Stimulated activated CD8-positive, alpha-beta memory T cell treated with anti-CD3 and anti-CD28 coated beads, Interleukin-15, amount 100 ng/mL, for 4 hours (primary cell): ENCODE measurements around the gene SVIL.
"Not testable (repeated sequence)": the region's sequence is repeated elsewhere in the genome, so short reads cannot be mapped to it uniquely, and the experiment has no call there.

Experiments used
- DNase-seq, 2 donors: peaks; one replicate each; pipeline ENCODE4 v3.0.0-alpha.2; 2020; ENCODE audit warnings: low read depth in 2 of 2

Gene SVIL

GRCh38 chr10:29648983-29649268 is 14.2 kb upstream of the SVIL start:
- no peak for DNase-seq

- DNase-seq: no peak
These were observed 13.6 kb upstream of the SVIL start for GRCh38 chr10:29648114-29648982.

GRCh38 chr10:29647478-29647877 is 12.7 kb upstream of the SVIL start:
- no peak for DNase-seq

DNA sequence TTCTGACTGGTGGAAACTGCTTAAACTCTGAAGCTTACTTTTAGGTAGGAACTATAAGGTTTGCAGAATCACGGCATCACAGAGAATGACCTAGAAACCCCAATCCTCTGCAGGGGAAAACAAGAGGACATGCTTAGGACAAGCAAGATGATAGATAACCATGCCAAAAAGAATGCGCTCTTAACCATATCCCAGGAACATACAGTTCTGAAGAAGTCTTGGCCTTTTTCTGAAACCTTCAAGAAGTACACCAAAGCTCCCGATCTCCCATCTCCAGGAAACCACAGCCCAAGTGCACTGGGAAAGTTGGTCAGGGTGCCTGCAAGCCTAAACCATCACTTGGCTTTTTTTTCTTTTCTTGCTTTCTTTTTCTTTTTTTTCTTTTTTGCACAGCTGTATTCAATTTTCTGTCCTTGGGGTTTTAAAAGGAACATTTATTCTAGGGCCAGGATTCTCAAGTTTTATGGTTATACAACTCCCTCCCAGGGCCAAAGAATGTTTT is 12.2 kb upstream of the SVIL start:
- no peak for DNase-seq

DNA sequence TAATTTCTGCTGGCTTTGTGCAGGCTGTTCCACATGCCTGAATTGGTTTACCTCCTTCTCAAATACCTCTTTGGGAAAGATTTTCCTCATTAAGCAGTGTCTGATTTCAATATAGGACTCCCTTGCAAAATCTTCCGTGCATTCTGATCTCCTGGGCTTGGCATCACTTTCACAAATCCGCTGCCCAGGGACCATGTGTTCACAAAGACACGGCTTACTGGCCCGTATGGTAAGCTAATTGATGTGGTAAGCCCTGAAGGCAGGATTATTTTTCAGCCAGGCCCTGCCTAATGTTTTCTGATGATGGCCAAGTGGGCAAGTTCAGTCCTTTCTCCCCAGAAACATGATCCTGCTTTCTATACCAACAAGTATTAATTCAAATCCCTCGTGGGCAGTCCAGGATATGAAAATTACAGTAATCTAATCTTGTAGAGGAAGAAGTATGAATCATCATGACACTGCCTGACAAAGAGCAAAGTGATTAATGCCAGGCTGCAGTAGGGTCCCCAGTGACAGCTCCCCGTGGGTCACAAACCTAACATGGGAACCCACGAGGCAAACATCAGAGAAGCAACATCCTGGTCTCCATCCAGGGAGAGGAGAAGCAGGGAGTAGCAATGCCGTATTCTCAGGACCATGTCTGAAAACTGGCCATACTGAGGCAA is 11.6 kb upstream of the SVIL start:
- no peak for DNase-seq

DNA sequence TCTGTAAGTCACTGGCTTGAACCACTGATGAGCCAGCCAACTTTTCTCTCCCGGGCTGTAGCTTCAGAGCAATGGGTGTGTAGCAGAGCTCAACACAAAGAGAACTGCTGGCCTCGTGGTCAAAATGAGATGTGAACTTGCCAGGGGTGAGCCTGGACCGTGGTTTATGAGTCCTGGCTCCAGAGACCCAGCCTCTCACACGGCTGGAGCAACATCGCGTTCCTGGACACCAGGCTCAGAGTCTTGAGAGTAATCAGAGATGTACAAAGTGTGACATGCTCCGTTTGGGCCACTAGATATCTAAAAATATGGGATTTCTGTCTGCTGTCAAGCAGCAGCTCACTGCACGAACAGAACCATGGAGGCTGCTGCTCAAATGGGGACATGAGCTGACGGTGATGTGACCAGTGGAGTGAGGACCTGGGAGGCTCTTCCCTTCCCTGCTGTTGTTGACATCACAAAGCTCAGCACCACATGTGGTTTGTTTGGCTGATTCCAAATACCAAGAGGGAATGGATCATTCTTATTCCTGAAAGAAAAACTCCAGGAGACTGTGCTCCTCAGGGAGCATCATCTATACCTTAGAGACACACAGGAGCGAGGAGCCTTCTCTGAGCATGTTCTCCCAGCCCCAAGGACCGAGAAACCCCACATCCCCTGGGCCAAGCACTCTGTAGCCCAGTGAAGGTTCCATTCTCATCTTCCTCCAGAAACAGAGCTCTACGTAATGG is 9.2 kb upstream of the SVIL start:
- no peak for DNase-seq

- DNase-seq: no peak
These were observed 8.2 kb upstream of the SVIL start for GRCh38 chr10:29642990-29643389.

DNA sequence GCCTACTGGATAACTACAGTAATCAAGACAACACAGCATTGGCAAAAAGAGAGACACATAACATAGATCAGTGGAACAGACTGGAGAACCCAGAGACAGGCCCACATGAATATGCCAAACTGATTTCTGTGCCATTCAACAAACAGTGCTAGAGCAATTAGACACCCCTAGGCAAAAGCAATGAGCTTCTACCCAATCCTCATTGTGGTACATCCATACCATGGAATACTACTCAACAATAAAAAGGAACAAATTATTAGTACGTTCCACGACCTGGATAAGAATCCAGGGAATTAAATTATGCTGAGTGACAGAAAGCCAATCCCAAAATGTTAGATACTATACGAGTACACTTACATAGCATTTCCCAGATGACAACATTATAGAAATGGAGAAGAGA is 2.8 kb upstream of the SVIL start:
- no peak for DNase-seq

GRCh38 chr10:29636178-29636577 is 1.4 kb upstream of the SVIL start:
- DNase-seq: no peak

DNA sequence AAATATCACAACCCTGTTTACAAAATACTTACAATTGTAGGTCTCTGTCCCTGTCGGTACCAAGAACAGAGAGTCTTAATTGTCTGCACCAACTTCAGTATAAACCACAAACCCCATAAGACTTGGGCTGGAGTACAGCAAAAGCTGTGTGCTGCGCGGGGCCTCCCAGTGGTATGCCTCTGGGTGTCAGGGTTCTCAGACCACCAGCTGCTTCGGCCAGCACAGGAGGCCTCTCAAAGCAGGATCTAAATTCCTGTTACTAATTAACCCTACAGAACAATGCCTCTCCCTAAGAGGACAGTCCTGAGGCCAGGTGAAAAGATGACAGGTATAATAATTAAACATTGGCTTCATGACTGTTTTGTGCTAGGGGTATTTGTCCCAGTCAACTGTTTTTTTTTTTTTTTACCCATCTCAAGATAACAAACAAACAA is 957 bp upstream of the SVIL start:
- no peak for DNase-seq

DNA sequence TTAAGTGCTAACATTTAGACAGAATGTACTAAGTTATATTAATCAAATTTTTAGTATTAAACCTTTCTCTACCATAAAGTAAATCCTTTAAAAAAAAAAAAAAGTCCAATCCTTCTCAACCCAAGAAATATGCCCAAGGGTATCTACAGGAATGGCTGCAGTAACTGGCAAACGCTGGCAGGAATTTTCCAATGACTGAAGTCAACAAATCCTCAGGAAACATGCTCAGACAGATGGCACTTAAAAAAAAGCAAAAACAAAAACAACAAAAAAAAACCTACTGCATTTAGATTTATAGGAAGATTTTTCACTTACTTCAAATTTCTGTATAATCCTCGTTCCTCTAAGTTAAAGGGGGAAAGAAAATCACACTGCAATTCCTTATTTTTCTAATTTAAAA is 666 bp downstream of the SVIL start:
- DNase-seq: no peak

GRCh38 chr10:29631049-29631339 is 3.8 kb downstream of the SVIL start:
- DNase-seq: no peak

GRCh38 chr10:29630205-29631048 is 4.3 kb downstream of the SVIL start:
- no peak for DNase-seq

DNA sequence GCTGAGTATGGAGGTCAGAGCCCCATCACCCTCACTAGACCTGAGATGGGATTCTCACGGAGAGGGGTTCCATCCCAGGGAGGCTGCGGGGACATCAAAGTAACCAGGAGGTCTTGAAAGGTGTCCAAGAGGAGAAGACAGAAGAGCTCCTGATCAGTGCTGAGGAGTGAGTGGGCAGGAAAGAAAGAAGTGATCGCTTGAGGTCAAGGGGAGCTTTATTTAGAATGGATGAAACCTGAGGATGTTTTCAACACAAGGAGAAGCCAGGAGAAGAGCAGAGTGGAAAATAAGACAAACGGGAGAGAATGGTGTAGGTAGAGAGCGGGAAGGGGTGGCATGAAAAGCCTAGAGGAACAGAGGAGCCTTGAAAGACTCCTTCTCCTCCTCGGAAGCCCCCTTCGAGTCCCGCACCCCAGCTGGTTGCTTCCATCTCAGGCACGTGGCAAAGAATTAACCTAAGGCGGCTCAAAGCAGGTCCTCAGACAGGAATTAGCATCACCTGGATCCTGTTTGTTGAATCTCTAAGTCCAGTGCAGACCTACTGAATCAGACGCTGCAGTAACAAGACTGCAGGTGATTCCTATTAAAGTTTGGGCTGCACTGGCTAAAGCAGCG is 5.8 kb downstream of the SVIL start:
- DNase-seq: no peak

GRCh38 chr10:29628311-29628710 is 6.5 kb downstream of the SVIL start:
- no peak for DNase-seq

DNA sequence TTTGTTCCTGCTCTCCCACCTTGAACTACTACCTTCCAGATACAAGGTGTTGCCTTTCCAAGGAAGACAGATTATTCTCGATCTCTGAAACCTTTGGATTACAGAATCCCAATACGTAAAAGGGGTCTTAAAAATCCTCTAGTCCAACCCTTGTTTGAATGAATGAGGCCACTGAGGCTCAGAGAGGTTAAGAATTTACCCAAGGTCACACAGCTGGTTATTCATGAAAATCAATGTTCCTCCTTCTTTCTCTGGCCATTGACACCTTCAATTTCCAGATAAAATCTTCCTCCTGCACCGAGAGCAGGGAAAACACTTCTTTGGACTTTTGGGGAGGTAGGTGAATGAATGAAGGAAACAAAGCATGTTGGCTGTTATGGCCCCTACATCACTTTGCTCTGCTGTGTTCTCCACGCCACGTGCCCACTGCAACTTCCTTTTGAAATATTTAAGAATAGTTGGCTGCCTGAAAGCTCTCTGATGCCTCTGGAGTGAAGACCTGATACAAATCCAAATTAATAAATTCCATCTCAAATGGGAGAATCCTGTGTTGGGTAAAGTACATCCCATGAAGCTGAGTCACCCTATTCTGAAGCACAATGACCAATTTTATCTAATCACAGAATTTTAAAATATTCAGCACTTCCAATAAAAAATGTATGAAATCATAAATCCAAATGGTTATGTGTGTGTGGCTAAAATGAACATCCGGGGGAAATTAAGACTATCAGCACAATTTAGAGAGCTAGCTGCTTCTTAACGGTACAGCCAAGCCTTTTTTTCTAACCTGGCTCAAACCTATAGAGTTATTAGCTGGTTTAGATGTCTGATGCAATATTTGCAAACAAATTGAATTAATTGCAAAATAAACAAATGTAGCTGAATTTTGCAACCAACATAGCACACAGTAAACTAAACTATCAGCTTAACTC is 7.3 kb downstream of the SVIL start:
- DNase-seq: no peak

DNA sequence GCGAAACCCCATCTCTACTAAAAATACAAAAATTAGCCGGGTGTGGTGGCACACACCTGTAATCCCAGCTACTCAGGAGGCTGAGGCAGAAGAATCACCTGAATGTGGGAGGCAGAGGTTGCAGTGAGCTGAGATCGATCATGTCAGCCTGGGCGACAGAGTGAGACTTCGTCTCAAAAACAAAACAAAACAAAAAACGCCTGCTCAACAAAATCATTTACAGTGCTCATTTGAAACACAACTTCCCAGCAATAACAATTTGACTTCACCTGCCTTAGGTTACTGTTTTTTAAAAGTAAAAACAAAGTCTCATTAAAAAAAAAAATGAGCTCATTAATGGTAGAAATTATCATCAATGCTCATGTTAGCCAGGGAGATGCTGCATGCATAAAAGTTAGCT is 10.4 kb downstream of the SVIL start:
- DNase-seq: not testable (repeated sequence)

GRCh38 chr10:29623797-29624196 is 11.0 kb downstream of the SVIL start:
- DNase-seq: no peak

GRCh38 chr10:29622382-29622922 is 12.3 kb downstream of the SVIL start:
- no peak for DNase-seq

DNA sequence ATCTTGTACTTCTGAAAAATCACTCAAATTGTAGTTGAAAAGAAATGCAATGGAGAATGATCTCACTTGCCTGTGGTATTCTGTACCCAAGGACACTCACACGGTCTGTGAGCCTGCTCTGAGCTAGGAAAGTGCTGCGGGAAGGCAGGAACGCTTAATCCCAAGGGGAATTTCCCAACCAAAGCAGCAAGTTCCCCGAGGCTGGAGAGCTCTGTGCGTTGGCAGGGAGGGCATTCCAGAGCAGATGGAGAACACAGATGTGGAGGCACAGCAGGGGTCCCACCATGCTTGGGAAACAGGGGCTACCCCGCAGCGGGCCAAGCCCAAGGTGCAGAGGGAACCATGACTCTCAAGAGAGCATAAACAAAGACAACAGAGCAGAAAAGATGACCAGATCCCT is 13.6 kb downstream of the SVIL start:
- no peak for DNase-seq
